HCEC 1CT (cell line): ENCODE data around the gene ZNF726.
"Not testable (repeated sequence)": the region's sequence is repeated elsewhere in the genome, so short reads cannot be mapped to it uniquely, and the experiment has no call there.

Source experiments
- DNase-seq: peaks from one replicate; pipeline ENCODE4 v3.0.0-alpha.2; 2017

The ZNF726 gene

GRCh38 chr19:23914402-23915286 is at the start of gene ZNF726:
Gene ZNF726 (plus strand): TSS chr19:23914886. CDS start chr19:23914995, 109 bp downstream.
- peak; percentile 52 for DNase-seq

DNA sequence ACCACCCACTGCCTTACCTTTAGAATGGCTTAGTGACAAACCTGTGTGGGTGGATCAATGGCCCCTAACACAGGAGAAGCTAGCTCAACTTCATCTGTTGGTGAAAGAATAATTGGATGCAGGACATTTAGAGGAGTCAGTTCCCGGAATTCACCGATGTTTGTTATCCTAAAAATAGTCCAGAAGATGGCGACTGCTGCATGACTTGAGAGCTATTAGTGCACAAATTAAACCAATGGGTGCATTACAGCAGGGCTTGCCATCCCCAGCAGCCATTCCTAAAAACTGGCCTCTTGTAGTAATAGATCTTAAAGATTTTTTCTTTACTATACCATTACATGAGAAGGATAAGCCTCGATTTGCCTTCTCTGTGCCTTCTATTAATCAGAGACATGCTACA is 46.8 kb upstream of the ZNF726 start:
- DNase-seq = no peak

DNA sequence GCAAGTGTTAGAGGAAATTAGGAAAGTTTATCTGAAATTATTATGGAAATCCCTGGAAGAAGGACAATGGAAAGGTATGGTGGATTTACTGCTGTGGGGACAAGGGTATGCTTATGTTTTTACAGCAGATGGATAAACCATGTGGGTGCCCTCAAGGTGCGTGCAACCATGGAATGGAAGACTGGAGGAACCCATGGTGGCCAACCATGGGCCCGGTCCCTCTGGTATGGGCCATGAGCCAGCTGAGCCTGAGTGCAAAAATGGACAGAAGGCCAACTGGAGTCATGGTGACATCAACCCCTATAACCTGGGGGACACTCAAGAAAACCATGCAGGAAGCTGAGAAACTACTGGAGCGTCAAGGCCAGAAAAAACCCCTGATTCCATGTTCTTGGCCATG is 46.1 kb upstream of the ZNF726 start:
- no peak for DNase-seq

GRCh38 chr19:23872282-23872919 is 42.3 kb upstream of the ZNF726 start:
- no peak for DNase-seq

- DNase-seq = no peak
Observed at GRCh38 chr19:23876261-23876660, 38.4 kb upstream of the ZNF726 start.

- not testable (repeated sequence) for DNase-seq
Observed at GRCh38 chr19:23876756-23877155, 37.9 kb upstream of the ZNF726 start.

DNA sequence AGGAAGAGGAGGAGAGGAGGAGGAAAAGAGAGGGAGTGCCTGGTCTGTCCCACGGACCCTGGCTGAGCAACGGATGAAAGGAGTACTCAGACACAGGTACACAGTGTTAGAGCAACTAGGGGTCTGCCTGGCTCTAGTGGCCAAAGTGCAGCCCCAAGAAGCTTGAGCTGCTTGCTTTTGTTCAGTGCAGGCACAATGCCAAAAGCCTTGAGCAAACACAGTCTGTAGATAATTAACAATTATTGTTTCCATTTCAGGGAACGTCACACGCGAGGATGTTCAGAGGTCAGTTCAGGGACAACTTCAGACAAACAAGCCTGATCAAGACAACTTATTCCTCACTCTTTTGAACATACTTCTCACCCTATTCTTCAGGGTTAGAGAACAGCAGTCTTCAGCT is 32.2 kb upstream of the ZNF726 start:
- no peak for DNase-seq

DNA sequence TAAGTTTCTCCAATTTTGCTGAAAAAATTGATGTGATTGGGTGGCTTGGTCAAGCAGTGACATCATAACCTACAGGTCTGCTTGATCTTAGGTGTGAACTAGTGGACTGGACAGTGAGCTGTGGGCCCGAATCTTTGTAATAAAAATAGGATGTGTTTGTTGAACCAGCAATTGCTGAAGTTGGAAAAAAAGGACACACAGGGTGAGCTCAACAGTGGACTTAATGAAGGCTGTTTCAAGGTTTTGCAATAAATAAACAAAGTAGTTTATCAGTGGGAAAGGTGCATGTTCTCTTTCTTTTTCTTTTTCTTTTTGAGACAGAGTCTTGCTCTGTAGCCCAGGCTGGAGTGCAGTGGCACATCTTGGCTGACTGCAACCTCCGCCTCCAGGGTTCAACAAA is 30.3 kb upstream of the ZNF726 start:
- DNase-seq = no peak

- no peak for DNase-seq
Observed at GRCh38 chr19:23887642-23888041, 27.0 kb upstream of the ZNF726 start.

DNA sequence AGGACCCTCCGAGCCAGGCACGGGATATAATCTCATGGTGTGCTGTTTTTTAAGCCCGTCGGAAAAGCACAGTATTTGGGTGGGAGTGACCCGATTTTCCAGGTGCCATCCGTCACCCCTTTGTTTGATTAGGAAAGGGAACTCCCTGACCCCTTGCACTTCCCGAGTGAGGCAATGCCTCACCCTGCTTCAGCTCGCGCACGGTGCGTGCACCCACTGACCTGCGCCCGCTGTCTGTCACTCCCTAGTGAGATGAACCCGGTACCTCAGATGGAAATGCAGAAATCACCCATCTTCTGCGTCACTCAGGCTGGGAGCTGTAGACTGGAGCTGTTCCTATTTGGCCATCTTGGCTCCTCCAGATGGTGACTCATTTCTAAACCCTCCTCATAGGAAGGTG is 18.6 kb upstream of the ZNF726 start:
- DNase-seq = not testable (repeated sequence)

- no peak for DNase-seq
Observed at GRCh38 chr19:23896912-23897311, 17.8 kb upstream of the ZNF726 start.

DNA sequence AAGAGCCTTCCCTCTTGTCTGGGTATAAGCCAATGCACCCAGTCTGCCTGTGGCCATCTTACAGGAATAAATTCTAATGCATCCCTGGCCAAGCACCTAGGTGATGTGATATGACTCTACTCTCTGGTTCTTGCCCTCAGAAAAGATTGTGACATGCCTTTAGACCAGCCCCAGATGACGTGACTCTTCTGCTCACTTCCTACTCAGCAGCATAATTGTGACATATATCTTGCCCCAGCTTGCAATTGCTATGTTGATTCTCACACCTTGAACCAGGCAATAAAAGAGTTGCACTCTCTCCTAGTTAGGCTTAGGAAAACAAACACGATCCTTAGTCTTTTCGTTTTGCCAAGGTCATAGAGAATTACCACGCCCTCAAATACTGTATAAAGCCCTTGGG is 13.3 kb upstream of the ZNF726 start:
- DNase-seq = no peak

- DNase-seq = no peak
Observed at GRCh38 chr19:23904406-23904805, 10.3 kb upstream of the ZNF726 start.

GRCh38 chr19:23905771-23906170 is 8.9 kb upstream of the ZNF726 start:
- no peak for DNase-seq

- no peak for DNase-seq
Observed at GRCh38 chr19:23906835-23907234, 7.9 kb upstream of the ZNF726 start.

- DNase-seq = no peak
Observed at GRCh38 chr19:23908165-23908564, 6.5 kb upstream of the ZNF726 start.

- no peak for DNase-seq
Observed at GRCh38 chr19:23909222-23909621, 5.5 kb upstream of the ZNF726 start.

- no peak for DNase-seq
Observed at GRCh38 chr19:23913931-23914330, 755 bp upstream of the ZNF726 start.

- no peak for DNase-seq
Observed at GRCh38 chr19:23916991-23917390, 2.3 kb downstream of the ZNF726 start.

- no peak for DNase-seq
Observed at GRCh38 chr19:23917856-23918255, 3.2 kb downstream of the ZNF726 start.

GRCh38 chr19:23925285-23925684 is 10.6 kb downstream of the ZNF726 start:
- DNase-seq = no peak

DNA sequence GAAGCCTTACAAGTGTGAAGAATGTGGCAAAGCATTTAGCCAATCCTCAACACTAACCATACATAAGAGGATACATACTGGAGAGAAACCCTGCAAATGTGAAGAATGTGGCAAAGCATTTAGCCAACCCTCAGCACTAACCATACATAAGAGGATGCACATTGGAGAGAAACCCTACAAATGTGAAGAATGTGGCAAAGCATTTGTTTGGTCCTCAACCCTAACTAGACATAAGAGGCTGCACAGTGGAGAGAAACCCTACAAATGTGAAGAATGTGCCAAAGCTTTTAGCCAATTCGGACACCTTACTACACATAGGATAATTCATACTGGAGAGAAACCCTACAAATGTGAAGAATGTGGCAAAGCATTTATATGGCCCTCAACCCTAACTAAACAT is 18.2 kb downstream of the ZNF726 start:
- DNase-seq = no peak

GRCh38 chr19:23937031-23937430 is 22.3 kb downstream of the ZNF726 start:
- not testable (repeated sequence) for DNase-seq

DNA sequence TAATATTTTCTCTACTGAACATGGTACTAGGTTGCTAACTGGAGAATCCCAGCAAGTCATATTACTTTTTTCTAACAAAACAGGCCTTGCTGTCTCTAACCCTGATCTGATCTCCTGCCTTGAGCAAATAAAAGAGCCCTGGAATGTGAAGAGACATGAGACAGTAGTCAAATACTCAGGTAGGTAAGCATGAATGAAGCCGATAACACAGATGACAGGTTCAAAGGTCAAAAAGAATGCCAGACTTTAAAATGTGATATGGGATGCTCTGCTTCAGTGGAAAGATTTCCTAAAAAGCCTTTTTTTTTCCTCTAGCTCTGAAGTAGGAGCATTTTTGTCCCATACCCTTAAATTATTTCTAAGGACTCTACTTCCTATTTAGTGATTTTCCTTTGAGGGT is 28.7 kb downstream of the ZNF726 start:
- no peak for DNase-seq
